AG10803 (cell line): Measurements from ENCODE around the gene ABHD2.

ENCODE experiments used
- DNase-seq: peaks from one replicate; pipeline ENCODE4 v3.0.0; 2010; ENCODE audit warnings: low read depth
- H3K4me3 ChIP-seq: 2 replicates; pipeline ENCODE4 v1.5.1; 2011; ENCODE audit warnings: mild to moderate bottlenecking, low read length, control low read depth
- CTCF ChIP-seq: conservative IDR thresholded peaks from 2 replicates; pipeline ENCODE4 v1.5.1; 2011; ENCODE audit warnings: mild to moderate bottlenecking, low read length, control low read depth, inconsistent platforms

ABHD2 gene

GRCh38 chr15:89110060-89110459 is 21.8 kb downstream of the ABHD2 start:
- no peak for DNase-seq
- H3K4me3 ChIP-seq: no peak overlapping the region
- TF ChIP-seq CTCF: no peak

- no peak for TF ChIP-seq CTCF
Observed at GRCh38 chr15:89111352-89111751, 23.1 kb downstream of the ABHD2 start.

GRCh38 chr15:89111961-89112340 is 23.7 kb downstream of the ABHD2 start:
- no peak overlapping the region for H3K4me3 ChIP-seq
- DNase-seq: no peak
- no peak for TF ChIP-seq CTCF

More at GRCh38 chr15:89111352-89111751, 23.1 kb downstream of the ABHD2 start:
- no peak overlapping the region for H3K4me3 ChIP-seq
- DNase-seq: no peak

- peak; percentile 25 for DNase-seq
- H3K4me3 ChIP-seq: no peak overlapping the region
- TF ChIP-seq CTCF: no peak
Observed at GRCh38 chr15:89112341-89112971, 24.2 kb downstream of the ABHD2 start.

- H3K4me3 ChIP-seq: no peak overlapping the region
- no peak for TF ChIP-seq CTCF
- DNase-seq: no peak
Observed at GRCh38 chr15:89113296-89114024, 25.2 kb downstream of the ABHD2 start.

GRCh38 chr15:89114990-89115389 is 26.7 kb downstream of the ABHD2 start:
- H3K4me3 ChIP-seq: no peak overlapping the region
- peak; percentile 40 for DNase-seq
- no peak for TF ChIP-seq CTCF

- H3K4me3 ChIP-seq: no peak overlapping the region
- no peak for DNase-seq
- TF ChIP-seq CTCF: no peak
Observed at GRCh38 chr15:89115547-89115946, 27.3 kb downstream of the ABHD2 start.
